Measurements from ENCODE around the gene CDCA7L. TPM values are rescaled to one million over a fixed set of nuclear protein-coding genes. Genes with fewer than 3 reads are reported as not detected.

CDCA7L gene
- total and polyA plus RNA-seq, 4 donors: 2.2 to 22.6 (median 5.4) TPM

- TF ChIP-seq REST (IDR thresholded peaks at IDR 0.05) (no peak), CTCF (IDR thresholded peaks at IDR 0.05; ENCODE audit: low read depth, low read length, missing input control) (no peak)
Measured at GRCh38 chr7:21908746-21909145, 37.0 kb downstream of the CDCA7L start (continued).

GRCh38 chr7:21903020-21903786, 42.5 kb downstream of the CDCA7L start:
- TF ChIP-seq ZBTB33 (IDR thresholded peaks at IDR 0.05) (no peak), FOXA1 (IDR thresholded peaks at IDR 0.05) (no peak), YY1 (IDR thresholded peaks at IDR 0.05) (no peak), FOXA2 (IDR thresholded peaks at IDR 0.05) (no peak)
- H3K27me3 ChIP-seq (ENCODE audit: control insufficient read depth in 4 of 4, insufficient read depth in 4 of 4, low read length in 3 of 4): no peaks in the 10 kb centered on the region
- H3K9me3 ChIP-seq (ENCODE audit: control insufficient read depth in 4 of 4, low read length in 3 of 4): no peaks in the 10 kb centered on the region
- no peak overlapping the region for H3K9ac ChIP-seq (ENCODE audit: low read depth in 1 of 2, low read length in 2 of 2)
- WGBS: 95% methylated on average over 14 of the region's 14 CpGs
- no peak for DNase-seq (ENCODE audit: low spot score)
- H3K4me1 ChIP-seq (ENCODE audit: control insufficient read depth in 4 of 4, insufficient read depth in 4 of 4, low read length in 3 of 4): no peaks in the 10 kb centered on the region
- H3K27ac ChIP-seq (ENCODE audit: low read depth in 1 of 2, low read length in 2 of 2): no peak overlapping the region
- H3K36me3 ChIP-seq (ENCODE audit: control insufficient read depth in 4 of 4, insufficient read depth in 3 of 4, low read depth in 1 of 4, low read length in 3 of 4): peaks cover 8 to 45% (median 25%) of the 10 kb centered on the region in 4 donors
- H3K4me3 ChIP-seq (ENCODE audit: low read depth in 1 of 3, low read length in 3 of 3): no peak overlapping the region

- Histone ChIP-seq H3K4me3 (ENCODE audit: low read depth in 1 of 3, low read length in 3 of 3) (no peak overlapping the region), H3K27ac (ENCODE audit: low read depth in 1 of 2, low read length in 2 of 2) (no peak overlapping the region), H3K9ac (ENCODE audit: low read depth in 1 of 2, low read length in 2 of 2) (no peak overlapping the region), H3K9me3 (ENCODE audit: control insufficient read depth in 4 of 4, low read length in 3 of 4) (no peaks in the 10 kb centered on the region), H3K27me3 (ENCODE audit: control insufficient read depth in 4 of 4, insufficient read depth in 4 of 4, low read length in 3 of 4) (no peaks in the 10 kb centered on the region), H3K36me3 (ENCODE audit: control insufficient read depth in 4 of 4, insufficient read depth in 3 of 4, low read depth in 1 of 4, low read length in 3 of 4) (peaks cover 6 to 40% (median 23%) of the 10 kb centered on the region in 4 donors), H3K4me1 (ENCODE audit: control insufficient read depth in 4 of 4, insufficient read depth in 4 of 4, low read length in 3 of 4) (no peaks in the 10 kb centered on the region)
- TF ChIP-seq SP1 (IDR thresholded peaks at IDR 0.05) (no peak), JUND (IDR thresholded peaks at IDR 0.05) (no peak), GABPA (IDR thresholded peaks at IDR 0.05 in 1 of 2, conservative IDR thresholded peaks at IDR 0.05 in 1 of 2) (no peak), RXRA (IDR thresholded peaks at IDR 0.05) (no peak), TAF1 (conservative IDR thresholded peaks at IDR 0.05) (no peak), REST (IDR thresholded peaks at IDR 0.05) (no peak), MAX (IDR thresholded peaks at IDR 0.05) (no peak), NR2F2 (IDR thresholded peaks at IDR 0.05) (no peak), HNF4G (IDR thresholded peaks at IDR 0.05) (no peak)
- WGBS: 94% methylated on average over 5 of the region's 5 CpGs
- DNase-seq (ENCODE audit: low spot score): no peak
Measured at GRCh38 chr7:21902240-21902639, 43.5 kb downstream of the CDCA7L start.

All from liver (tissue), 9 donors.